Endothelial cell of umbilical vein (primary cell): Measurements from ENCODE around the gene DCHS1. TPM values are rescaled to one million over a fixed set of nuclear protein-coding genes. Genes with fewer than 3 reads are reported as not detected.
A peak's percentile ranks its signal among the peaks of the same experiment; 100 is the strongest.

Source experiments
- BruUV-seq: library from RNA; stranded (reverse); fragments of 400-500 nt; replicated peaks from 2 replicates; lab custom pipeline; 2021; lab: Mats Ljungman, UMichigan
- CTCF ChIA-PET: fragments of 300-600, 350-600 bp; sonication (Branson Sonifier 250); formaldehyde crosslinking; loops from one replicate; lab custom pipeline; 2021; ENCODE audit warnings: antibody characterized with exemption, inconsistent platforms; lab: Charles Lee
- POLR2A ChIA-PET: fragments of 300-600, 350-600 bp; sonication (Branson Sonifier 250); formaldehyde crosslinking; loops from one replicate; lab custom pipeline; 2021; ENCODE audit warnings: antibody characterized with exemption, inconsistent platforms; lab: Charles Lee
- DNase-seq: peaks from one replicate; pipeline ENCODE4 v3.0.0-alpha.2; 2011; ENCODE audit warnings: low read depth, low spot score
- FAIRE-seq: peaks from 2 replicates; lab custom pipeline; 2011; peaks lifted over from hg19 to GRCh38; lab: Jason Lieb, UNC
- H2AFZ ChIP-seq: 2 replicates; pipeline ENCODE4 v1.6.0; 2012; ENCODE audit warnings: low read depth, low read length, control low read depth, inconsistent platforms
- H3K27ac ChIP-seq: 2 replicates; pipeline ENCODE4 v1.5.1; 2011; ENCODE audit warnings: low read depth, mild to moderate bottlenecking, control low read depth, low read length, moderate library complexity; ENCODE audit not compliant: insufficient read depth
- H3K27me3 ChIP-seq, 2 experiments: 2 replicates each; pipeline versions ENCODE4 v1.6.0 to v1.6.1; 2011; ENCODE audit warnings: low read length in 2 of 2, mixed read lengths in 1 of 2; ENCODE audit not compliant: control insufficient read depth in 2 of 2, insufficient read depth in 2 of 2
- H3K36me3 ChIP-seq, 2 experiments: 2 replicates in 1 of 2; 3 replicates in 1 of 2; pipeline ENCODE4 v1.5.1; 2011; ENCODE audit warnings: low read length in 2 of 2, mild to moderate bottlenecking in 1 of 2, moderate library complexity in 1 of 2; ENCODE audit not compliant: control insufficient read depth in 2 of 2, insufficient read depth in 2 of 2; ENCODE audit errors: extremely low read depth in 1 of 2
- H3K4me1 ChIP-seq: 3 replicates; pipeline ENCODE4 v1.5.1; 2011; ENCODE audit warnings: mild to moderate bottlenecking, low read length; ENCODE audit not compliant: control insufficient read depth, insufficient read depth; ENCODE audit errors: extremely low read depth
- H3K4me2 ChIP-seq: 2 replicates; pipeline ENCODE4 v1.6.1; 2011; ENCODE audit warnings: low read length, control low read depth, mixed read lengths; ENCODE audit not compliant: insufficient read depth
- H3K4me3 ChIP-seq, 3 experiments: fragments of 200-600 bp in 1 of 3; sonication (generic), shearing (Covaris generic) in 1 of 3; replicated peaks in 1 of 3; 2 replicates each; pipeline ENCODE4 v1.5.1; 2011 to 2016; ENCODE audit warnings: control low read depth in 3 of 3, low read length in 3 of 3, mild to moderate bottlenecking in 2 of 3, inconsistent platforms in 1 of 3, low read depth in 1 of 3, moderate library complexity in 1 of 3; ENCODE audit not compliant: insufficient read depth in 1 of 3
- H3K79me2 ChIP-seq: 2 replicates; pipeline ENCODE4 v1.6.0; 2012; ENCODE audit warnings: low read length, inconsistent platforms; ENCODE audit not compliant: control insufficient read depth, insufficient read depth
- H3K9ac ChIP-seq: replicated peaks from 2 replicates; pipeline ENCODE3; 2011; ENCODE audit warnings: low read length, control low read depth; ENCODE audit not compliant: insufficient read depth; ENCODE audit errors: extremely low read depth
- H3K9me1 ChIP-seq: replicated peaks from 3 replicates; pipeline ENCODE4 v1.6.0; 2011; ENCODE audit warnings: mild to moderate bottlenecking, low read length; ENCODE audit not compliant: control insufficient read depth, insufficient read depth; ENCODE audit errors: extremely low read depth
- H3K9me3 ChIP-seq: replicated peaks from 2 replicates; pipeline ENCODE4 v1.5.1; 2012; ENCODE audit warnings: low read length, inconsistent platforms; ENCODE audit not compliant: control insufficient read depth, insufficient read depth
- H4K20me1 ChIP-seq: replicated peaks from 2 replicates; pipeline ENCODE3; 2011; ENCODE audit warnings: mild to moderate bottlenecking, low read length; ENCODE audit not compliant: control insufficient read depth, insufficient read depth; ENCODE audit errors: extremely low read depth
- CTCF ChIP-seq, 2 donors: IDR thresholded peaks; 1 replicate in 1 of 2; 2 replicates in 1 of 2; pipeline ENCODE4 v1.5.1; 2011; ENCODE audit warnings: low read length in 2 of 2, mild to moderate bottlenecking in 2 of 2, moderate library complexity in 2 of 2, control low read depth in 1 of 2, inconsistent platforms in 1 of 2, low read depth in 1 of 2; ENCODE audit not compliant: insufficient read depth in 1 of 2; ENCODE audit errors: extremely low read depth in 1 of 2
- EZH2 ChIP-seq: IDR thresholded peaks from 2 replicates; pipeline ENCODE4 v1.6.1; 2012; ENCODE audit warnings: borderline replicate concordance, low read depth, mild to moderate bottlenecking, moderate library complexity, low read length, inconsistent platforms; ENCODE audit not compliant: severe bottlenecking
- FOS ChIP-seq: IDR thresholded peaks from 2 replicates; pipeline ENCODE4 v1.6.1; 2011; ENCODE audit warnings: mild to moderate bottlenecking, low read length, moderate library complexity, borderline replicate concordance; ENCODE audit not compliant: insufficient read depth
- GATA2 ChIP-seq: IDR thresholded peaks from 2 replicates; pipeline ENCODE4 v1.7.0; 2011; ENCODE audit warnings: low read depth, mild to moderate bottlenecking, moderate library complexity, mixed read lengths, low read length; ENCODE audit not compliant: insufficient read length, insufficient read depth
- JUN ChIP-seq: IDR thresholded peaks from 2 replicates; pipeline ENCODE4 v1.6.1; 2011; ENCODE audit warnings: borderline replicate concordance, low read depth; ENCODE audit not compliant: insufficient read length, insufficient read depth
- MAX ChIP-seq: IDR thresholded peaks from 2 replicates; pipeline ENCODE4 v1.6.1; 2011; ENCODE audit not compliant: insufficient read depth, insufficient read length
- MYC ChIP-seq: IDR thresholded peaks from one replicate; pipeline ENCODE4 v1.6.1; 2011; ENCODE audit warnings: mild to moderate bottlenecking, low read depth, low read length
- POLR2A ChIP-seq: IDR thresholded peaks from 2 replicates; pipeline ENCODE4 v1.6.1; 2012; ENCODE audit warnings: low read depth, mild to moderate bottlenecking, control low read depth, low read length
- POLR2AphosphoS5 ChIP-seq: IDR thresholded peaks from 2 replicates; pipeline ENCODE4 v1.6.1; 2012; ENCODE audit warnings: low read depth, mild to moderate bottlenecking, control low read depth, low read length, moderate library complexity; ENCODE audit not compliant: insufficient read depth
- dilution Hi-C: fragments of 300-500 bp; cut with MboI; formaldehyde crosslinking; loops from one replicate; pipeline ENCODE4 v1.15.0; 2019; ENCODE audit warnings: low sequenced_read_pairs; ENCODE audit not compliant: extremely low pct_ligation_motif_present
- intact Hi-C: fragments of 100-400 bp; cut with micrococcal nuclease; formaldehyde crosslinking; loops from one replicate; pipeline ENCODE4 v1.10.0; 2022
- polyA plus RNA-seq, 4 experiments: library from polyadenylated mRNA; depleted of rRNA in 3 of 4; stranded (reverse) in 3 of 4; unstranded in 1 of 4; fragments of >200 nt; gene quantifications; 2 replicates each; pipeline versions ENCODE4 v1.2.1 to v1.2.3, GENCODE V29; 2011 to 2012; ENCODE audit warnings: missing spikeins in 1 of 4
- total RNA-seq: library from RNA; stranded (reverse); gene quantifications from 2 replicates; pipeline ENCODE4 v1.2.3, GENCODE V29; 2021

Gene DCHS1
- total and polyA plus RNA-seq, 2 donors (not counting 3 experiments of a cell fraction or from before 2014, with no cell fraction given): 56.2 to 73.0 TPM

DNA sequence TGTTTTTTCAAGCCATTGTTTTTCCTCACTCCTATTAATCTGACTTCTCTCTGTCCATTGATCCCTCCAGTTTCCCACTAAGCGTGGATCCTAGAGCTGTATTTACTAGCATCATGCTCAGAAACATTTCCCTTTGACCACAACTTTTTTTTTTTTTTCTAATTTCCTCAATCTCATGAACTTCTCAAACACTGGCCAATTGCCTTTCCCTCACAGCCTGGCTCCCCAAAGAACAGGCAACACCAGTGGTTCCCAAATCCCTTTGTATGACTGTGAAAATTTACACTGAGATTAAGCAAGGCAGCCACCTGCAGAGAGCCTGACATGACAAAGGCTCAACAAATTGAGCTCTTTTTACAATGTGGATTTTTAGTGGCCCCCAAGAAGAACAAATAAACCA, 35.0 kb downstream of the DCHS1 start:
- DNase-seq: no peak
- no TSS peak for BruUV-seq
- Histone ChIP-seq H3K27ac (no peak overlapping the region), H3K27me3 (no peaks in the 10 kb centered on the region), H3K4me2 (no peak overlapping the region), H4K20me1 (no peaks in the 10 kb centered on the region), H2AFZ (no peak overlapping the region), H3K9ac (no peak overlapping the region), H3K36me3 (peaks cover 3 to 25% of the 10 kb centered on the region in 2 experiments), H3K4me1 (peaks cover 33% of the 10 kb centered on the region), H3K9me3 (no peaks in the 10 kb centered on the region), H3K79me2 (peaks cover 7% of the 10 kb centered on the region), H3K4me3 (no peak overlapping the region), H3K9me1 (no peaks in the 10 kb centered on the region)
- intact Hi-C loops (no loop called here), dilution Hi-C loops (no loop called here)
- ChIA-PET CTCF (interaction anchor here (1.5 to 7.6 kb wide), 5 partner anchors 47 to 241 kb away, joined by 5 to 79 read pairs (median 8); partner anchors contain the start of gene MRPL17), POLR2A (interaction anchor here (1.4 kb wide), 1 partner anchor 15 kb away, joined by 4 read pairs; no protein-coding TSS in a partner anchor)
- peak; percentile 12 for FAIRE-seq
- no peak for TF ChIP-seq POLR2AphosphoS5
- TF ChIP-seq CTCF (IDR thresholded peaks at IDR 0.05; ENCODE audit: extremely low read depth in 1 of 2, insufficient read depth in 1 of 2, low read depth in 1 of 2, low read length in 2 of 2): no peak
- TF ChIP-seq MAX: no peak
- no peak for TF ChIP-seq MYC
- TF ChIP-seq JUN: no peak
- no peak for TF ChIP-seq GATA2
- no peak for TF ChIP-seq EZH2
- no peak for TF ChIP-seq FOS
- no peak for TF ChIP-seq POLR2A
